Kidney capillary endothelial cell (primary cell): ENCODE data around the gene ATP13A3.

Source experiments
- DNase-seq: peaks from one replicate; pipeline ENCODE4 v3.0.0-alpha.2; 2018; ENCODE audit warnings: low spot score

The ATP13A3 gene

DNA sequence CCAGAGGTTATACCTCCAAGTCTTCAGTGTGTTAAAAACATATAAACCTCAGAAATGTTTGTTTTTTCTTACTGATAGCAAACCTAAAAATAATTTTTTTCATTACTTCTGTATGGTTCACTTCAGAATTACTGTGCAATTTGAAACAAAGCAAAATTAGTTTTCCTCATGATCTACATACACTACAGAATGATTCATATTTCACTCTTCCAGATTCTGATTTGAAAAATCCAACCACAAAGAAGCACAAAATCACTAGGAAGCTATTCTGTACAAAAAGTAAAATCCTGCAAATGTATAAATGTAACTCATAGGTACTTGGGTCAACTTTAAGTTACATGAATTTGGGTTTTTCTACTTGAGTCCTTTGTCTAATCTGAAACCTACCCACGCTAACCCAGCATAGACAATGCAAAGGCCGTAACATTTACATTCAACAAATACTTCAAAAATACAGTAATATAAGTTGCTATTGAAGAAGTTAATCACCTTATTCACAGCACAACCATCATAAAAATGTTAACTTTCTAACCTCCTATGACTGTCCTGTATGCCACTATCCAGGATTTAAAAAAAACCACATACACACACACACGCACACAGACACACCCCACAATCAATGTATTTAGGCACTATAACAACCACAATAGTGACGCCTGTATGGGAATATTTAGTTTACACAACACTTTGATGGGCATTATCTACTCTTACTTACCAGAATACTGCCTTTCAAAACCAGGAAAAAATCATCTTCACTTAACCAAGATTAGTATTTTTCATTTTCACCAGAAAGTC is 11.5 kb downstream of the ATP13A3 start:
- DNase-seq: no peak

DNA sequence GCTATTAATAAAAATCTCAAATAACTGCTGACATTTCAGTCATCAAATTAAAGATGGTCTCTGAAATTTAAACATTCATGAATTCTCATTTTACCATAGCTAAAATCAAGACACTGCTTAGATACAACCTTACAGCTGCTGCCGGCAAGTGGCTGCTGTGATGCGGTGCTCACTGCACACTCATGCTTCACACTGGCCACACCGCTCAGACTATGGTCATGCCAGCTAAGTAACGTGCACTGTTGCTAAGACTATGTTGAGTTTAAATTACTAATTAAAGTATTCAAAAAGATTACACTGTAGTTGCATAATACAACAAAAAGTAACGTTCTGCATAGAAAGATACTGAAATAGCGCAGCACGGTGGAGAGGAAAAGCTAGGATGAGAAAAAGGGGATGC is 12.1 kb downstream of the ATP13A3 start:
- no peak for DNase-seq

DNA sequence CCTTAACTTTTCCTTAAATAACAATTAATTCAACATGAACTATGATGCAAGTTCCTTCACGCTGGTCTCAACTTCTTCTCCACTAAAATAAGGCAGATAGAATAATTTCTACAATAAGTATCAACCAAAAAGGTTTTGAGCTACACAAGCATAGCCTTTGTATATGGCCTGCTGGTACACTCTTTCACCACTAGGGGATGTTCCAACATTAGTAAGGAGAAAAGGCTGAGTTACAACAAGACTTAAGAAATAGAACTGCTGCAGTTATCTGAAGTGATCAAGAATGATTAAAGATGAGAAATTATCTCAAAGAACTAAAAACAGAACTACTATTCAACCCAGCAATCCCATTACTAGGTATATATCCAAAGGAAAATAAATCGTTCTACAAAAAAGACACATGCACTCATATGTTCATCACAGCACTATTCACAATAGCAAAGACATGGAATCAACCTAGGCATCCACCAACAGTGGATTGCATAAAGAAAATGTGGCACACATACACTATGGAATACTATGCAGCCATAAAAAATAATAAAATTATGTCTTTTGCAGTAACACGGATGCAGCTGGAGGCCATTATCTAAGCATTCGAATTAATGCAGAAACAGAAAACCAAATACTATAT is 14.4 kb downstream of the ATP13A3 start:
- DNase-seq: peak; percentile 60

DNA sequence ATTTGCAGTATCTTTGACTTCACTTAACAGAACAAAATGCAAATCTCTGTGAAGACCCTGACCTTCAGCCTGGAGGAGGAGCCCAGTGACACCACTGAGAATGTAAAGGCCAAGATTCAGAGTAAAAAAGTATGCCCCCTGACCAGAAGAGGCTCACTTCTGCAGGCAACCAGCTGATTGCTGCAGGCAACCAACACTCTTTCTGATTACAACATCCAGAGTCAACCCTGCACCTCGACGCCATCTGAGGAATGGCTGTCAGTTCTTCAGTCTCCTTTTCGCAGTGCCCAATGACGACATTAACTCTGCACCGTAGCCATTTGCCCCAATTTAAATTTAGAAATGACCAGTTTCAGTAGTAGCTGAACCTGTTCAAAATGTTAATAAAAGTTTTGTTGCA is 14.9 kb downstream of the ATP13A3 start:
- DNase-seq: no peak

DNA sequence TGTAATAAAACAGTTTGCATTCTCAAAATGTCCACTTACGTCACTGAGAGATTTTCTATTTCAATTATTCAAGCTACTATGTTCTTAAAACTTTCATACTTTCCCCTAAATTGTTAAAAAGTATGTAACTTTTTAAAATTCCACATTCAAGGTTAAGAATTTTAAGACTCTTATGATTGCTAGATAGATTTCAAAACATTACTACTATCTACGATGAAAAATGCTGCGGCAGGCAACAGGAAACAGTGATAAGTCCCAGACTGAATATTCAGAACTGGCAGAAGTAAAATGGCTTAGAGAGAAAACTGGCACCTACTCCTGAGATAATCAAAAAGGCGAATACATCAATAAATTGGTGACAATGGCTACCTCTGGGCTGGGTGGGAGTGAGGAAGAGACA is 16.2 kb downstream of the ATP13A3 start:
- no peak for DNase-seq

DNA sequence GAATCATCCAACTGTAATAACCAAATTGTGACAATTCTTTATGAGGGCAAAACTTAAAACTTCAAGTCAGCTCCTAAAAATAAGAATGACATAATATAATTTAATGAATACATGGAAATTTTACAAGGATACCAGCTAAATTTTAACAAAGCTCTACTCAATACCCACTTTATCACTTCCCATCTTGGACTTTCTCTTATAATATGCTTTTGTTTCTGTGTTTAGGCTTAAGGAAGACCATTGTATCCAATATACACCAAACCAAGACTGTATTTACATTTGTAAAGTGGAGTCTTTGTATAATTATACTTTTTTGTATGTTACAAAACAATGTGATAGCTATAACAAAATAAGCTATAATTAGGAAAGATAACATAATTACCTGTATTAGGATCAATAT is 16.8 kb downstream of the ATP13A3 start:
- DNase-seq: no peak

DNA sequence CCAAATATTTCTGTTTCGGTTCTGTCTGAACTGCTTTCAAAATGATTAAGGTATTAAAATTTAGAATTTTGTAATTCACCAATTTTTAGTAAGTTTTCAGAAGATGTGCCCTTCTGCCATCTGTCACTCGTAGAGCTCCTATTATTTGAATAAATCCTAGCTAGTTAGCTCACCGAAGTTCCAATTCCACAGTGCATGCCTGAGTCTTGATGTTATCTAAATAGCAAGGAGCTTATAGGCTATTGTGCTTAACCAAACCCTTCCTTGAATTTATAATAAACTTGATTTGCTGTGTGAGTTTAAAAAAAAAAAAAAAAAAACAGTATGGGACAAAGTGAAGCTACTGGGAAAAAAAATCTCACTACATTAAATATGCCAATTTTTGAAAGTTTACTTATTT is 18.7 kb downstream of the ATP13A3 start:
- no peak for DNase-seq

DNA sequence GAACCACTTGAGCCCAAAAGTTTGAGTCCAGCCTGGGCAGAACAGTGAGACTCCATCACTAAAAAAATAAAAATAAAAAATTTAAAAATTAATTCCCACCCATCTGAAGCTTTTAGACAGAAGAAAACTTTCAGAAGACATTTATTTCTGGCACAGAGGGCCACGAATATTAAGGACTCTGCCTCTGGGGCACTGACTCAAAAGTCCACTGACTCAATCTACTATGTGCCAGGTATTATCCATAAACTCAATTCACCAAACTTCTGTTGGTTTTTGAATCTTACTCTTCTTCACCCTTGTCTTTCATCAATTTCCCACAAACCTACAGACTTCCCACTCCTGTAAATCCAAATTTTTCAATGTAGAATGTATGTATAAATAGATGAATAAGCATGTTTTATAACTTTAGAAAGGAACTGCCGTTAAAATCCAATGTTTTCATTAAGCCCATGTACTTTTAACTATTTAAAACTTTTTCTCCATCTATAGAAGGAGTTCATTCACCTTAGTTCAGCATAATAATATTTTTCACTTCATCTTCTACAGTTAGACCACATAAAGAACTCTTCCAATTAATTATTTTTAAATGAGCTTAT is 19.9 kb downstream of the ATP13A3 start:
- no peak for DNase-seq

DNA sequence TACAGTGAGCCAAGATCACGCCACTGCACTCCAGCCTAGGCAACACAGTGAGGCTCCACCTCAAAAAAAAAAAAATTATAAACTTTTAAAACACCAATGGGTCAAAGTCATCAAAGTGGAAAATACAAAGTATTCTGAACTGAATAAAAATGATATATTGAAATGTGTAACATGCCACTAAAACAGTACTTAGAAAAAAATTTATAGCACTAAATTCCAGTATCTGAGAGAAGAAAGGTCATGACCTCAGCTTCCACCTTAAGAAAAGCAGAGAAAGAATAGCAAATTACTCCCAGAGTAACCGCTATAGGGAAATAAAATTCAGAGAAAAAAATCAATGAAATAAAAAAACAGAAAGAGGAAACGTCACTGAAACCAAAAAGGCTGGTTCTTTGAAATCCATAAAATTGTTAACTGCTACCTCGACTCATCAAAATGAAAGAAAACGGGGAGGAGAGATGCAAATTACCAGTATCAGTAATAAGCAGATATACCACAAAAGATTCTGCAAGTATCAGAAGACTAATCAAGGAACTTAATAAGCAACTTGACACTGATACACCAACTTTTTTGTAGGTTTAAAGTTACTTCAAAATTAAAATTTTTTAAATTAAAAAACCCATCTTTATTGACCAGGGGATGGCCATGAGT is 20.8 kb downstream of the ATP13A3 start:
- no peak for DNase-seq

DNA sequence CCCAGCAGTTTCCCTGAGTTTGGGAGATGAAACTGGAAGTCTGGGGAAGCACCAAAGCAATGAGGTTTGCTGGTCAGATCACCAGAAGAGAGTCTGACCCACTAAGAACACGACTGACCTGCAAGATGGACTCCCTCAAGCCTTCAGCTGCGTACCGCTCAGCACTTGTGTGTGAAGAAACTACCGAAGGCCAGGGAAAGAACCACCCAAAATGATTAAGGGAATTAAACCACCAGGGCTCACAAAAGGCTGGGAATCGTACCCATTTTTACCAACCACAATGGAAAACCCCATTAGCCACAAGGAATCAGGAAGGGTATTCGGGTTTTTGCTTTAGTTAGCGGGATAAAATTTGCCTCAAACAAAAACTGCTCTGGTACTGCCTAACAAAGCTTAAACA is 21.6 kb downstream of the ATP13A3 start:
- no peak for DNase-seq

DNA sequence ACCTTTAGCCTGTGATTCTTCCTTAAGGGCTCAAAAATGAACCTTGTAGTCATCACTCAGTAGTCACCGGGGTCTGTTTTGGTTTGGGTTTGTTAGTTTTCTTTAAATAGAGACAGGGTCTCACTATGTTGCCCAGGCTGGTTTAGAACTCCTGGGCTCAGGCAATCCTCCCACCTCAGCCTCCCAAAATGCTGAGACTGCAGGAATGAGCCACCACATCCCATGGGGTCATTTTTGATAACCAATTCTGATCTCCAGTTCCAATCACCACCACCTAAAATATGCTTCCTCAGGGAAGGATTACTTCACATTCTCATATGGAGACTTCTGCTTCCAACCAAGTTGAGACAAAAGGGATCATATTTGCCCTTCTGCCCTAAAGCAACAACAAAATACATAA is 22.1 kb downstream of the ATP13A3 start:
- no peak for DNase-seq

DNA sequence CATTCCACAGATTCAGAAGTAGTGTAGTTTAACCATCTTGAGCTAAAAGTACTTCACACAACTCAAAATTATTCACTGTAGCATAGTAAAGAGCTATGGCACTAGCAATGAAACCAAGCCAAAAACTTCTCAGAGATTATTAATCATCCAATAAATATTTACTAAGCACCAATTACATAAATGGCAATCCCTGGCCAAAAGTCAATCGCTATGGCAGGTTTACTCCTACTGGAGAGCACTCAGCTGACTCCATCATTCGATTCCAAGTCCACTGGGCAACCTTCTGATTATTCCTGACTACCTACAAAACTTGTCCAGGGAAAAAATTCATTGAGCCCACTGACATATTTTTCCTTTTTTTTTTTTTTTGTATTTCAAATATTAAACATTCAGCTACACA is 23.9 kb downstream of the ATP13A3 start:
- DNase-seq: no peak

DNA sequence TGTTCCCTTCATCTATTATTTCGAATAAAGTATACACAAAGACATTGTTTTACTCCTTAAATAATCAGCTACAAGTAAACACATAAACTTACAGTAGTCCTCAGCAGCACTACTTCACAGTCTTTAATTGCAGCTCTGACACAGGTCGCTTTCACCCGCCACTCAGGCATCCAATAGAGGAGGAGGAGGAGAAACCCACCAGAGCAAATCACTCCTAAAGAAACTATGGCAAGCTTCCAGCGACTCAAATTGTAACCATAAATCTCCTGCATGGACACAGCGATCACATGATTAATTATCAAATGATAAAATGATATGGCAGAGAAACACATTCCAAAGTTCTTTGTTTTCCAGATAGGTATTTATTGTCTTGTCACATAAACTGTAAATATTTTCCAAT is 26.2 kb downstream of the ATP13A3 start:
- no peak for DNase-seq

DNA sequence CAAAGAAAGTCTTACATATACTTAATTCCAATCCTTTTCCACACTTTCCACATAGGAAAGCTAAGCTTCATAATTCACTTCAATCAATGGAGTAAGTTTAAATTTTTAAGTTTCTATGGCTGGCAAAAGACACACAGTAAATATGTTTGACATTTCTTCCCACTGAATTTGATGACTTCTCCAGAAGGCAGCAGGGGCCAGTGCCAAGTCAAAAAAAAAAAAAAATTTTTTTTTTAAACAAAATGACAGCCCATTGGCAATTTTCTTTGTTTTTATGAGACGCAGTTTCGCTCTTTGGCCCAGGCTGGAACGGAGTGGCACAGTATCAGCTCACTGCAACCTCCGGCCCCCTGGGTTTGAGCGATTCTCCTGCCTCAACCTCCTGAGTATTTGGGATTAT is 28.7 kb downstream of the ATP13A3 start:
- no peak for DNase-seq

DNA sequence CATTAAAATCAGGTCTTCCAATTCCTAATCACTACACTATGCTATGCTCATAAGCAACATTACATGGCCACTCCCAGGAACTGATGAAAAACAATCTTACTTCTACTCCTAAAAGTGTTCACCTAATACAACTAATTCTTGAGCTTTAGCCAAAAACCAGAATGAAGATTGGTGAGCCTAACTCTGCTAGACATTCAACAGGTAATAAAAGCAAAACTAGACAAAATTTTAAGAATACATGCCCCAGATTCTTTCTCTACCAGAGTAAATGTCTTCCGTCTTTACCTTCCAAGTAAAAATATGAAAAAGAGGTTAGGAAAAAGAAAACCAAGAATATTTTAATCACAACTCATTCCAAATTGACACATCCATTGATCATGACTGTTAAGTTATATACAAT is 31.3 kb downstream of the ATP13A3 start:
- DNase-seq: no peak

DNA sequence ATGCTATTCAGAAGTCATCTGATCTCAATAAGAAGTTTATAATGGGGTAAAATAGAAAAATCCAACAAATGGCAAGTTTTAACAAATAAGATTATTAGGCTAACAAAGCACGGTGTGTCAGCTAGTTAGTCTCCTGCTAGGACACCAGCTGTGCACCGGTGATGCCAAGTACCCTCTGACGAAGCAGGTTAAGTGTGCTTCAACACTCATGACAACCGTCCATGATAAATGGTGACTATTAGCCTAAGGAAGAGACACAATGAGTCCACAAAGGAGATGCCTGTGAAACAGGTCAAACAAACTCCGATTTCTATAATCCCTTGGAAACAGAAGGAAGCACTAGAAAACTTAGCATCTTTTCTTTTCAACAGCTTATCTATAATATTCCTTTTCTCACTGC is 36.5 kb downstream of the ATP13A3 start:
- no peak for DNase-seq

DNA sequence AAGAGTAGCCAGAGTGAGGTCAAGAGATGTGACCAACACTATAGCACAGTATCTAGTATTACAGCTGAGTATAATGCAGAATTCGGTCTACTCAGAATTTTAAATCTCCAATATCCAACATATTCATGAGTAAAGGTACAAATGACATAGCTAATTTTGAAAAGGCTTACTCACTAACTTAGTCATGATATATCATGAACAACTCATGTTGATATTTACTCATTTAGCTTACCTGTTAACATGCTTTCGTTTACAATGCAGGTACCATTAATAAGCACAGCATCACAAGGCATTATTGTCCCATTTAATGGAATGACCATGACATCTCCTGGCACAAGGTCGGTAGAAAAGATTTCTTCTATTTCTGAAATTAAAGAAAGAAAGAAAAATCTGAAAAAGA is 36.9 kb downstream of the ATP13A3 start:
- no peak for DNase-seq

DNA sequence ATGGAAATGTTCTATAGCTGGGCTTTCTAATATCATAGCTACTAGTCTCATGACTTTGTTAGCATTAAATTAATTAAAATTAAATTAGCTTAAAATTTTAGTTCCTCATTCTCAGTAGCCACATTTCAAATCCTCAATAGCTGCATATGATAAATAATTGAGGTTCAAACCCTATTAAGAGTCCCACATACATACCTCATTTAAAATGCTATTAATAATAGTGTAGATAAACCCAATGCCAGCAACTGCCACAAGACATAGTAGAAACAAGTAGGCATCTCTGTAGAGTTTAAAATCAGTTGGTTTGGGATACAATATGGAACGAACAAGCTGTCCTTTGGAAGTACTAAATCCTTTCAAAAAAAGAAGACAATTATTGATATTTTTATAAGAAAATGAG is 39.1 kb downstream of the ATP13A3 start:
- DNase-seq: no peak

DNA sequence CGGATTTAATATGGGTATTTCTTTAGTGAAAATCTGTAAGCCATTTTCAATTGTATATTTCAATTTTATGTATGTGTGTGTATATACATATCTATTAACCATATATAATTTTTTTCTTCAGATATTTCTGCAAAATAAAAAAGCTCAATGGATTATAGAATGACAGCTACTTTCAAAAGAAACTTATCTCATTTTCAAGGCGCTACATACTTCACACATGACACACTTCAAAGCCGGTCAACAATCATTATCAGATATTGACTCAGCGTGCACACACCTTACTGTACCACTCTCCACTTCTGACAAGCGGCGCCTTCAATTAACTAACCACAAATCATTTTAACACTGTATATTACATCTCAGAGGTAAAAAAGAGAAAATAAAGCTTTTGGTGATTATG is 39.6 kb downstream of the ATP13A3 start:
- DNase-seq: no peak

DNA sequence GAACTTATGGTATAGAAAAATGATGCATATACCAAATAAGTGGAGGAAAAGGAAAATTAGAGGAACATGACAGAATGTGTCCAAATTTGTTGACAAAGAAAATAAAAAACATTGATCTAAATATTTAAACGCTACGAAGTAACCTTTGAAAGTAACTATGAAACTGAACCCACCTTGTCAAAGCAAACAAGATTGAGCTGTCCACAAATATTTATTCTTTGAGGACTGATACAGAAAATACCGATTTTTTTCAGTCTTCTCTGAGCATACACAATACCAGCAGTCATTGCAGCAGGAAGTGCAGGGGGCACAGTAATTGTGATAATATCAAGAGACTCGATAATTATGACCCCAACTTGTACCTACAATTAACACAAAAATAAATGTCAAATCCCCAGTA is 40.0 kb downstream of the ATP13A3 start:
- no peak for DNase-seq

DNA sequence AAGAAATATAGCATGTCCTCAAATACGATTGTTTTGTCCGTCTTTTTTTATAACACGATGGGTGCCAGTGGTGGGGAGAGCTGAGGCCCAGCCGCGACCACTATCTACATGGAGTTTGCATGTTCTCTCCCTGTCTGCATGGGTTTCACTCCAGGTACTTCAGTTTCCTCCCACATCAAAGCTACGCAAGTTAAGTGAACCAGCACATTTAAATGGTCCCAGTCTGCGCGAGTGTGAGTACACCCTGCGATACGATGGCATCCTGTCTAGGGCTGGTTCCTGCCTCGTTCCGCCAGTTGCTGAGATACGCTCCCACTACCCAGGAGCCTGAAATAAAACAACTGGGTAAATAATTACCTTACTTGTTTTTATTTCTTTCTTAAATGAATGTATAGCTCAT is 40.6 kb downstream of the ATP13A3 start:
- DNase-seq: no peak

DNA sequence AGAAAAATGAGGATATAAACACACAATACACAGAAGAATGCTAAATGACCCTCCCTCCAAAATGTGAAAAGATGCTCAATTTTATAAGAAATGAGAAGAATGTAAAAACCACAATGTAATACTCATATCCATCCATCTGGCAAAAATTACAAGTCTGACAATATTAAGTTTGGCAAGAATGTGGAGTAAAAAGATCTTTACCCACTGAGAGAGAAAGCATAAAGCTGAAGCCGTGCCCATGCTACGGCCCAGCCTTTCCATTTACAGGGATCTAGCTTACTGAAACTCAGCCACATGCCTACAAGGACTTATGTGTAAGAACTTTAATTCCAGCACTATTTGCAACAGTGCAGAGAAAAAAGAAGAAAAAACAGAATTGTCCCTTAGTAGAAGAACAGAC is 42.9 kb downstream of the ATP13A3 start:
- DNase-seq: no peak

DNA sequence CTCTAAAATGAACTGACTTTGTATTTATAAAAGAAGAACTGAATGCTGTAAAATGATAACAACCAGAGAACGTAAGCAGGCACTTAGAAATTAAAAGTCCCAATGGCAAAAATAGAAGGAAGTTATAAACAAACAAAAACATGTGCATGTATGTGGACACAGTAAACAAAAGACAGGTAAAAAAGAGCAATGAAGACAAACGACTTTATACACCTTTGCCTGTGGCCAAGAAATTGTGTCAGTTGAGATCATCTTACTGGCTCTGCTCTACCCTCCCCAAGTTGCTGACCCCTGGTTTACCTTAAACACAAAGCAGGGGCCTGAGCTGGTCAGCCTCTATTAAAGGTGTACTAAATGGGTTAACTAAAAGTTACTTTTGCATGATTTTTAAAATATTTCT is 46.0 kb downstream of the ATP13A3 start:
- DNase-seq: no peak
